Fibroblast of gingiva (primary cell): ENCODE data around the gene NDUFB10.

ENCODE experiments used
- DNase-seq: peaks from one replicate; pipeline ENCODE4 v3.0.0-alpha.2; 2011; ENCODE audit warnings: low read depth

NDUFB10 gene

GRCh38 chr16:1971796-1972489 is 12.6 kb downstream of the NDUFB10 start, which contains the start of gene TBL3:
TSS of gene TBL3 (plus strand) at chr16:1972053. CDS start at chr16:1972165, 112 bp downstream.
- DNase-seq: peak; percentile 93

DNA sequence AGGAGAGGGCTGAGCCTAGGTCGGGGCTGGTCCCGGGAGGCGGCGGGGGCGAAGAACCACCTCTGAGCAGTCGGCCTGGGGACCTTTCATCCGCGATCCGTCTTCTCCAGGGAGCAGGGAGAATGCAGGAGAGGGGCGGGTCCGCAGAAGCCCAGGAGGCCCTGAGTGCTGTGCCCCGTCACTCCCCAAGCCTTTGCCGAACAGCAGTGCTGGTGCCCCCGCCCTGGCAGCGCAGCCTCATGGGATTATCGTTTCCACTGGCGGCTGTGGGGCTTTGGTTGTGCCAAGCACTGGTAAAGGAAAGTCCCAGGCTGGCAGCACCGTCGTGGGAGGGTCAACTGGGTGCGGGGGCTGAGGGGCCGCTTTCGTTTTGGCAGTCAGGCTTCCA is 13.1 kb downstream of the NDUFB10 start:
- no peak for DNase-seq

DNA sequence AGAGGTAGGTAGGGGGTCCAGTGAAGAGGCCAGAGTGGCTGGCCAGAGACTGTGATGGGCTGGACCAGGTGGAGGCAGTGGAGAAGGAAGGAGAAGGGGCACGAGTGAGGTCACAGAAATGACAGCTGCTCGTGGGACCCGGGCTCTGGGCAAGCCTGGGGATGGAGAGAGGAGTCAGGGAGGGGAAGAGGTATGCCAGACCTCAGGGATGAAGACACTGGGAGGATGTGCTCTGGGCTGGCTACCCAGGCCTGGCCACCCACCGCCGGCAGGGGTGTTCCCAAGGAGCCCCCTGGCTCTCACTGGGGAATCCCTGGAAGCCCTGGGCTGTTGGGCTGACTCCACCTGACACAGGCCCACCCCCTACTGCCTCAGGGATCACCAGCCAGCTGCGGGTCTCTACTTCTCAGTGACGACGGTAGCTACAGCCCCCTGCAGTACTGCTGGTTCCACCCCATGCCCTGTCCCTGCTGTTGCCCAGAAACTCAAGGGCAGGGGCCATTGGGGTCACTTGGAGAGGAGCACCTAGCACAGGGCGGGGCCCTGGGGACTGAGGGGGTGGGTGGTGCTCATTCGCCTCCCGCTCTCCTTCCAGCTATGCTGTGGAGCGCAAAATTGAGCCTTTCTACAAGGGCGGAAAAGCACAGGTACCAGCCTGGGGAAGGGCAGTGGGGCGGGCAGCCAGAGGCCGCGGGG is 14.3 kb downstream of the NDUFB10 start:
- DNase-seq: no peak

GRCh38 chr16:1974157-1975070 is 15.1 kb downstream of the NDUFB10 start:
- no peak for DNase-seq

DNA sequence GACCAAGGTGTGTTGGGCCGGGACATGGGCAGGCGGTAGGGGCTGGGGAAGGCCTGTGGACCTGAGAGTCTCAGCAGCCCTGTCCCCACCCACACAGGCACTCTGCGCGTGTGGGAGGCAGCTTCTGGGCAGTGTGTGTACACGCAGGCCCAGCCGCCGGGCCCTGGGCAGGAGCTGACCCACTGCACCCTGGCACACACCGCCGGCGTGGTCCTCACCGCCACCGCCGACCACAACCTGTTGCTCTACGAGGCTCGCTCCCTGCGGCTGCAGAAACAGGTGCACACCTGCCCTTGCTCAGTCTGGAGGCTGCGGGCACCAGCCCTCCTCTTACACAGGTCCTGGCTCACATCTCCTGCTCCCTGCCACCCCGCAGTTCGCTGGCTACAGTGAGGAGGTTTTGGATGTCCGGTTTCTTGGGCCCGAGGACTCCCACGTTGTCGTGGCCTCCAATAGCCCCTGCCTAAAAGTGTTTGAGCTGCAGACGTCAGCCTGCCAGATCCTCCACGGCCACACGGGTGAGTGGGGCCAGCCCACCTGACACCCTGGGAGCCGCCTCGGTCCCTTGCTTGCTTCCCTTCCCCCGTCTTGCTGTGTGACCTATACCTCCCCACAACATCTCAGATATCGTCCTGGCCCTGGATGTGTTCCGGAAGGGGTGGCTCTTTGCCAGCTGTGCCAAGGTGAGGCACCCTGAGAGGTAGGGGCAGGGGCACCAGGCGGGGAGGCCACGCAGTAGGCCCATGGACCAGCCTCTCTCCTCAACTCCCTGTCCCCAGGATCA is 16.3 kb downstream of the NDUFB10 start:
- DNase-seq: no peak

- no peak for DNase-seq
Observed at GRCh38 chr16:1976216-1976520, 16.8 kb downstream of the NDUFB10 start.

DNA sequence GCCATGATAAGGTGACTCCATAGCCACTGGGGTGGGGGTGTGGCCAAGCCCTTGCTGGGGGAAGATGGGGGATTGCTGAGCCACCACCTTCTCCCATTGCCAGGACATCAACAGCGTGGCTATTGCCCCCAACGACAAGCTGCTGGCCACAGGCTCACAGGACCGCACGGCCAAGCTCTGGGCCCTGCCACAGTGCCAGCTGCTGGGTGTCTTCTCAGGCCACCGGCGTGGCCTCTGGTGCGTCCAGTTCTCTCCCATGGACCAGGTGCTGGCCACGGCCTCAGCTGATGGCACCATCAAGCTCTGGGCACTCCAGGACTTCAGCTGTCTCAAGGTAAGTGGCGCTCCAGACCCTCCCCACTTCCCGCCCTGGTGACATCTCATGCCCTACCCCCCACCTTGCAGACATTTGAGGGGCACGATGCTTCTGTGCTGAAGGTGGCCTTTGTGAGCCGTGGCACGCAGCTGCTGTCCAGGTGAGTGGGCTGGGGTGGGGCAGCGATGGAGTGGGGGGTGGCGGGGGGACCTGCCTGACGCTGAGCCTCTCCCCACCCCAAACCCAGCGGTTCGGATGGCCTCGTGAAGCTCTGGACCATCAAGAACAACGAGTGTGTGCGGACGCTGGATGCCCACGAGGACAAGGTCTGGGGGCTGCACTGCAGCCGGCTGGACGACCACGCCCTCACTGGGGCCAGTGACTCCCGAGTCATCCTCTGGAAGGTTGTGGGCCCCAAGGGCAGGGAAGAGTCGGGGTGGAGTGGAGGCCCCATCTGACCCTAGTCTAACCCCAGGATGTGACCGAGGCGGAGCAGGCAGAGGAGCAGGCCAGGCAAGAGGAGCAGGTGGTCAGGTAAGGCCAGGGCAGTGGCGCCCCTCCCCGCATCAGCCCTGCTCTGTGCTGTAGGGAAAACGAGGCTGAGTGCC is 17.9 kb downstream of the NDUFB10 start:
- DNase-seq: no peak

- DNase-seq: no peak
Observed at GRCh38 chr16:1977875-1978268, 18.5 kb downstream of the NDUFB10 start.

DNA sequence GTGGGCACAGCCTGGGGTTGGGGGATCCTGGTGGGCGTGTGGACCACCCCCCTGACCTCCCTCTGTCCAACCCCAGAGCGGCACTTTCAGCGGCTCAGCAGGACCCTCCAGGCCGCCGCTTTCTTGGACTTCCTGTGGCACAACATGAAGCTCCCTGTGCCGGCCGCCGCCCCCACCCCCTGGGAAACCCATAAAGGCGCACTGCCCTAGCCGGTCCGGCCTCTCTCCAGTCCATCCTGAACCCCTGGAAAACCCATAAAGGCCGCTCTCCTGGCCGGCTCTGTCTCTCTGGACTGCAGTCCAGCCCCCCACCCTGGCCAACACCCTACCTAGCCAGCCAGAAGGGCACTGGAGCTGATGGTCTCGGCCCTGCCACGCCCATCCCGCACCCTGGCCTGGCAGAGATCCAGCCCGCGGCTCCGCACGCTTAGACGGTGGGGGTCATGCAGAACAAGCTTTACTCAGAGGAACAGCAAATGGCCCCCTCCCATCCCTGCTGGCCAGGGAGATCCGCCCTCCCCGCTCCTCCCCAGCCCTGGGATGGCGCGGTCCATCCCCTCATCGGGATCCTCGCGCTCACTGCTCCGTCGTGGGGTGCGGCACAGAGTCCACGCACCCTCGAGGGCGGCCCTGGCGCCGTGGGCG is 19.3 kb downstream of the NDUFB10 start:
- no peak for DNase-seq

DNA sequence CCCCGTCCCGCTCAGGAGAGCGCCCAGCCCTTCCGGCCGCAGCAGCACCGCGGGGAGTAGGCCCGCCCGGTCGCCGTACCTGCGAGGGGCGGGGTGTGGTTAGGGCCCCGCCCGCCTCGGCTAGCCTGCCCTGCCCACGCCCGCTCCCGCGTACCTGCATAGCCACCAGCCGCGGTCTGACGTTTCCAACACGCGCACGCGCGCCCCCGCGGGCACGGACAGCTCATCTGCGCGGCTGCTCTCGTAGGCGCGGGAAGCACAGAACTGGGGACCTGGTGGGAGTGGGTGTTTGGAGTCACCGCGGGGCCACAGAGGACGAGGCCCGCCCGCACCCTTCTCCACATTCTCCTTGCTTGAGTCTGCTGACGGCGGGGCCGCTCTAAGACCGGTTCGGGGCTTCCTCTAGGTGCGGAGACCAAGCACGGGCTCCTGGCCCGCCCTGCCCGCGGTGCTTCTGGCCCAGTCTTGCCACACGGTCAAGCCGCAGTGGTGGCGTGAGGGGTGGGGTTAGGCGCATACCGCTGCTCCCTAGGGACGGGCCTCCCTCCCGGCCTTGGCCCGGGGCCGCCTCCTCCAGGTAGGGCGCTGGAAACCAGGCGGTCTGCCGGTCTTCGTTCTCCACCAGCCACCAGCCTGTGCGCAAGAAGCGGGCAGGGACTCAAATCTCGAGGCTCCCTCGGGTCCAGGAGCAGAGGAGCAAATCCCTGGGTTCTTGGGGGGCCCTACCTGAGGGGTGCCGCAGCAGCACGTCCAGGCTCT is 20.1 kb downstream of the NDUFB10 start:
- DNase-seq: no peak

DNA sequence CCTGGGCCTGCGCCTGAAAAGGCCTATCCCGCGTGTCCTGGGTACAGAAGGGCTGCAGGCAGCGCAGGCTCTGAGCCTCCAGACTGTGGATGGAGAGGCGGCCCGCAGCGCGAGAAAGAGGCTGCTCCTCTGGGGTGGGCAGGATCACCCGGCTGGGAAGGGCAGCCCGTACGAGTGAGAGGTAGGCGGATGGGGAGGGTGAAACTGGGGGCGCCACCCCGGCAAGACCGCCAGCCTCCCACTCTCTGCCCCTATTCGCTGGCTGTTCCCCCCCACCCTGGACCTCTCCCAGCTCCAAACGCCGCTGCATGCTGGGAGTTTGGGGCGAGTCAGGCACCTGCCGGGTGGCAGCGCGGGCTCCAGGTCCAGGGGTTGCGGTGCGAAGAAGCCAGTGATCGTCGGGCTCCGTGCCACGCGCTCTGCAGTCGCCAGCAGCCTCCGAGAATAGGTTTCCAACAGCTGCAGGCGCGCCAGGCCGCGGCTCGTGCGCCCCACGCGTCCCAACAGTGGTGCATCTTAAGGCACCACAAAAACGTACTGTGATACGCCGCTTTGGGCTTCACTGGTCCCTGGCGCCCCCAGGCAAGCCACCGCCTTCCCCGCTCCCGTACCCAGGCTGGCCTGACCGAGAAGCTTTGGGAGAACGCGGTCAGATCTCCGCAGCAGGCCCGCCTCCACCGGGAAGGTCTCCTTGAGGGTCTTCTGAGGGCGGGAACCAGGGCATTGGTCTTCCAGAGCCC is 20.9 kb downstream of the NDUFB10 start:
- DNase-seq: no peak

- no peak for DNase-seq
Observed at GRCh38 chr16:1980770-1981087, 21.4 kb downstream of the NDUFB10 start.

DNA sequence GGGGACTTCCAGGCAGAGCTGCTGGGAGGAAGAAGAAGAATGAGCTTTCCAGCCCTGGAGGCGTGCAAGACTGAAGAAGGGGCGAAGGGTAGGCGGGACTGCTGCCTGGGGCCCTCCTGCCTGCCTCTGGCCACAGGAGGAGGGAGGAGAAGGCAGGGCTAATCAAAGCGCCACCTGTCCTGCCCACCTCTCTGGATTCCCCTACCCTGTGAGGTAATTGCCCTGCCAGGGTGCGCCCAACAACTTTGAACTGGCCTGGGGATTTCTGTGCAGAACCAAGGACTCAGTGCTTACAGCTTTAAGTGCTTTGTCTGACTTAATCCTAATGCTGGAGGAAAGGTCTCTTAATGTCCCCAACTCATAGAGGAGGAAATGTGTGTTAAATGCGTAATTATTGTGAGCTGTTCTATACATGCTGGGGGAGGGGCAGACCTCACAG is 22.1 kb downstream of the NDUFB10 start, which contains the start of gene NOXO1:
NOXO1 (minus strand) TSS at position 72 of the 439 bp plus-strand sequence. CDS start 290 bp downstream, outside the sequence.
- DNase-seq: no peak

DNA sequence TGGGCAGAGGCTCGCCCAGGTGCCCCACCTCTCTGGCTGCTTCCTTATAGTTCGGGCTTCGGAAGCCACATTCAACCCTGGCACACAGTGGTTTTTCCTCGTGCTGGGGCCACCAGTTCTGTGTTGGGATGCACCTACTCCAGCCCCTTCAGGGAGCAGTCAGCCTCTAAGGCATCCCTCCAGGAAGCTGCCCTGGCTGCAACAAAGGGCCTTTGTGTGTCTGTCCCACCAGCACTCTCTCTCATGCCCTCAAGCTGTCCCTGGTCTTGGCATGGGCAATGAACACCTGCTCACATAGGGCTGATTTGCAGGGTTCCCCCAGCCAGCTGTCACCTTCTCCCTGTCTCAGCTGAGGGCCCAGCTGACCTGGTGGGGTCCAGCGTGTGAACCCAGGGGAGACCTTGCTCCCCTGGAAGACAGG is 22.7 kb downstream of the NDUFB10 start:
- DNase-seq: no peak

- no peak for DNase-seq
Observed at GRCh38 chr16:1982991-1983543, 23.7 kb downstream of the NDUFB10 start.

DNA sequence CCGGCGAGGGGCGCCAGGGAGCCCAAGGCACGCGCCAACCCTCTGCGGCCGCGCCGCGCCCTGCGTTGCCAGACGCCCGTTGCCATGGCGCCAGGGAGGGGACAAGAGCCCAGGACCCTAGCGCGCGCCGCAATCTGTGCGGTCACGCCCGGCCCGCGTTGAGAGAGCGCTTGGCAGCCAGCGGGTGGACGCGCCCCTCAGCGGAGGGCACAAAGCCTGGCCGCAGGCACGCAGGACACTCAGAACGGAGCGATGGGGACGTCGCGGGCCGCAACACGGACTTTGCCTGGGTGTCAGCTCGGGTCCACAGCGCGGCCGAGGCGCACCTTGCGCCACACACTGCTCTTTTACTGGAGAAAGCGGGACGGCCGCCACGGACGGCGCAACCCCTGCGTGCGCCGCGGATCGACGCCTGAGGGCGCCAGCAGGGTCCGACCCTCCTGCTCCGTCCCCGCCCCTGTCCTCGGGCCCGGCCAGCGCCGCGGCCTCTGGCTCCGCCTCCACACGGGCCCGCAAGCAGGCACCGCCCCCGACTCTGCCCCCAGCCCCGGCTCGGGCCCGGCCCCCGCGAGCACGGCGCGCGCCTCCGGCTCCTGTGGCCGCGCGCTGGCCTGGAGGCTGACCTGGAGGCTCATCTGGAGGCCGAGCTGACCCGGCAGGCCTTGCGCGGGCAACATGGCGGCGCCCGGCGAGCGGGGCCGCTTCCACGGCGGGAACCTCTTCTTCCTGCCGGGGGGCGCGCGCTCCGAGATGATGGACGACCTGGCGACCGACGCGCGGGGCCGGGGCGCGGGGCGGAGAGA is 24.4 kb downstream of the NDUFB10 start, which contains the start of gene GFER:
GFER (plus strand) TSS at position 650 of the 803 bp plus-strand sequence; CDS start at position 676, 26 bp downstream.
- DNase-seq: peak; percentile 94
